ENCODE data around the gene SV2B.

The SV2B gene

GRCh38 chr15:91258415-91258759, 158.3 kb downstream of the SV2B start:
- no peak for DNase-seq (ENCODE audit: low read depth)
- TF ChIP-seq CTCF (IDR thresholded peaks at IDR 0.05; ENCODE audit: low read depth, low read length, missing control alignments): peak; percentile 20
- no peak overlapping the region for H3K4me3 ChIP-seq (ENCODE audit: low read depth, low read length)

- no peak for TF ChIP-seq CTCF (IDR thresholded peaks at IDR 0.05; ENCODE audit: low read depth, low read length, missing control alignments)
- DNase-seq (ENCODE audit: low read depth): no peak
These were observed 159.0 kb downstream of the SV2B start for GRCh38 chr15:91259077-91259476.

GRCh38 chr15:91261345-91261744, 161.3 kb downstream of the SV2B start:
- no peak for TF ChIP-seq CTCF (IDR thresholded peaks at IDR 0.05; ENCODE audit: low read depth, low read length, missing control alignments)
- no peak for DNase-seq (ENCODE audit: low read depth)
- H3K4me3 ChIP-seq (ENCODE audit: low read depth, low read length): no peak overlapping the region

More at GRCh38 chr15:91259077-91259476, 159.0 kb downstream of the SV2B start:
- H3K4me3 ChIP-seq (ENCODE audit: low read depth, low read length): no peak overlapping the region

GRCh38 chr15:91263632-91264531, 163.8 kb downstream of the SV2B start:
- no peak for TF ChIP-seq CTCF (IDR thresholded peaks at IDR 0.05; ENCODE audit: low read depth, low read length, missing control alignments)
- DNase-seq (ENCODE audit: low read depth): no peak
- H3K4me3 ChIP-seq (ENCODE audit: low read depth, low read length): no peak overlapping the region

GRCh38 chr15:91264651-91265351, 164.7 kb downstream of the SV2B start:
- no peak for TF ChIP-seq CTCF (IDR thresholded peaks at IDR 0.05; ENCODE audit: low read depth, low read length, missing control alignments)
- DNase-seq (ENCODE audit: low read depth): no peak
- no peak overlapping the region for H3K4me3 ChIP-seq (ENCODE audit: low read depth, low read length)

GRCh38 chr15:91265416-91265940, 165.4 kb downstream of the SV2B start:
- DNase-seq (ENCODE audit: low read depth): no peak
- TF ChIP-seq CTCF (IDR thresholded peaks at IDR 0.05; ENCODE audit: low read depth, low read length, missing control alignments): no peak

More at GRCh38 chr15:91265416-91265940, 165.4 kb downstream of the SV2B start:
- no peak overlapping the region for H3K4me3 ChIP-seq (ENCODE audit: low read depth, low read length)

All from GM12864 (cell line).